ENCODE results near the gene OPA1.

The OPA1 gene

GRCh38 chr3:193744048-193744821 is 151.2 kb downstream of the OPA1 start:
- DNase-seq = no peak

- DNase-seq = no peak
Observed at GRCh38 chr3:193744822-193745684, 152.0 kb downstream of the OPA1 start.

GRCh38 chr3:193746832-193747231 is 153.8 kb downstream of the OPA1 start:
- DNase-seq = no peak

All from NCI-H2227 treated with DMSO at 0.1 percent for 48 hours (cell line).